HG03442 (cell line): ENCODE data around the gene TRIO.
A peak's percentile ranks its signal among the peaks of the same experiment; 100 is the strongest.

Experiments used
- ATAC-seq: cut with Tn5 transposase; IDR thresholded peaks from one replicate; pipeline ENCODE4 v1.9.1; 2021; ENCODE audit warnings: mild to moderate bottlenecking, moderate library complexity; ENCODE audit not compliant: unreplicated experiment

TRIO gene

DNA sequence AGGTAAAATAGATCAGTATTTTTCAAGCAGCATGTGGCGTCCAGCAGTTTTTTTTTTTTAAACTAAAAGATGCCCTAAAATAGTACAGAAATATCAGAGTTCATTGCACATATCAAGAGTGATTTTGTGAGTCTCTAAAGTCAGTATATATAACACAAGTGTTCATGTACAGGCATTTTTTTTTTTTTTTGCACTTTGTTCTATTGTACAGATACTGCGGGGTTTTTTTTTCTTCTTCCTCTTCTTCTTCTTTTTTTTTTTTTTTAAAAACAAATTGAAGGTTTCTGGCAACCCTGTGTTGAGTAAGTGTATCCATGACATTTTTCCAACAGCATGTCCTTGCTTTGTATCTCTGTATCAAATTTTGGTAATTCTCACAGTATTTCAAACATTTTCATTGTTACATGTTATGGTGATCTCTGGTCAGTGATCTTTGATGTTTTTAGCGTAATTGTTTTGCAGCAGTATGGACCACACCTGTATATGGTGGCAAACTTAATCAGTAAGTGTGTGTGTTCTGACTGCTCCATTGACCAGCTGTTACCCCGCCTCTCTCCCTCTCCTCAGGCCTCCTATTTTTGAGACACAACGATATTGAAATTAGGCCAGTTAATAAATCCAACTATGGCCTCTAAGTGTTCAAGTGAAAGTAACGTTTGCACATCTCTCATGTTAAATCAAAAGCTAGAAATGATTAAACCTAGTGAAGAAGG is 76.8 kb downstream of the TRIO start:
- ATAC-seq: no peak

DNA sequence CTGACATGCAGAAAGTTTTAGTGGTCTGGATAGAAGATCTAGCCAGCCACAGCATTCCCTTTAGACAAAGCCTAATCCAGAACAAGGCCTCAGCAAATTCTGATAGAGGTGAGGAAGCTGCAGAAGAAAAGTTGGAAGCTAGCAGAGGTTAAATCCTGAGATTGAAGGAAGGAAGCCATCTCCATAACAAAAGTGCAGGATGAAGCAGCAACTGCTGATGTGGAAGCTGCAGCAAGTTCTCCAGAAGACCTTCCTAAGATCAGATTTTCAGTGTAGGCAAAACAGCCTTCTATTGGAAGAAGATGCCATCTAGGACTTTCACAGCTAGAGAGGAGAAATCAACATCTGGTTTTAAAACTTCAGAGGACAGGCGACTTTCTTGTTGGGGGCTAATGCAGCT is 77.5 kb downstream of the TRIO start:
- no peak for ATAC-seq

DNA sequence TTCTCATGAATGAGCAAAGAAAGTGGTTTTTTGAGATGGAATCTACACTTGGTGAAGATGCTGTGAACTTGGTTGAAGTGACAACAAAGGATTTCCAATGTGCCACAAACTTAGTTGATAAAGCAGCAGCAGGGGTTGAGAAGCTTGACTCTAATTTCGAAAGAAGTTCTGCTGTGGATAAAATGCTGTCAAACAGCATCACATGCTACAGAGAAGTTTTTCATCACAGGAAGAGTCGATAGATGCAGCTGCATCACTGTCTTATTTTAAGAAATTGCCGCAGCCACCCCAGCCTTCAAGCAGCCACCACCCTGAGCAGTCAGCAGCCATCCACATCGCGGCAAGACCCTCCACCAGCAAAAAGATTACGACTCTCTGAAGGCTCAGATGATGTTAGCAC is 78.6 kb downstream of the TRIO start:
- ATAC-seq: no peak

DNA sequence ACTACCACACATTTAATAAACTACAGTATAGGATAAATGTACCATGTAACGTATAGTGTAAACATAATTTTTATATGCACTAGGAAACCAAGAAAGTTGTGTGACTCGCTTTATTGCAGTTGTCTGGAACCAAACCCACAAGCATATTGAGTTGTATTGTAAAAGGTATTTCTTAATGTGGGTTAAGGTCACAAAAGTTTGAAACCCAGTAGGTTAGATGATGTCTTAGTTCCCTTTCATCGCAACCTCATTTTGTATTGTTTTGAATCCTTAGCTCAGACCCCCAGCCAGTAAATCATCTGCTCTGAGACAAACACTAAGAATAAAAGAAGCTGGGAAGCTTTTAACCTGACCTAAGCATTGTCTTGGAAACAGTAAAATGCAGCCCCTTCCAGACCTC is 79.1 kb downstream of the TRIO start:
- no peak for ATAC-seq

DNA sequence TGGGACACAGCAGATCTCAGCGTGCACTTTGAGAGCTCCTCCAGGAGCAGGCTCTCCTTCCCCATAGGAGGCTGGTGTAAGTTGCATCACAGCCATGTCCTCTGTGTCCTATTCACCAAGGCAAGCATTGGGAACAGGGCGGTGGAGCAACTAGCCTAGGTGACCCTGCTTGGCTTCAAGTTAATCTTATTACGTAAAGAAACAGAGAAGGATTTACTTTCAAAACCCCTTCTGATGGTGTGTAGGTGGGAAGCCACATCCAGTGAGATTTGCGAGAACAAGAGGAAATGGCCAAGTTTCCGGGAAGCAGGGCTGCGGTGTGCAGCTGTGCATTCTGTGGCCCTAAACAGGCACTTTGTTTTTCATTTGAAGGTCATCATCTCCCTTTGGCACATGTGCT is 80.2 kb downstream of the TRIO start:
- ATAC-seq: no peak

DNA sequence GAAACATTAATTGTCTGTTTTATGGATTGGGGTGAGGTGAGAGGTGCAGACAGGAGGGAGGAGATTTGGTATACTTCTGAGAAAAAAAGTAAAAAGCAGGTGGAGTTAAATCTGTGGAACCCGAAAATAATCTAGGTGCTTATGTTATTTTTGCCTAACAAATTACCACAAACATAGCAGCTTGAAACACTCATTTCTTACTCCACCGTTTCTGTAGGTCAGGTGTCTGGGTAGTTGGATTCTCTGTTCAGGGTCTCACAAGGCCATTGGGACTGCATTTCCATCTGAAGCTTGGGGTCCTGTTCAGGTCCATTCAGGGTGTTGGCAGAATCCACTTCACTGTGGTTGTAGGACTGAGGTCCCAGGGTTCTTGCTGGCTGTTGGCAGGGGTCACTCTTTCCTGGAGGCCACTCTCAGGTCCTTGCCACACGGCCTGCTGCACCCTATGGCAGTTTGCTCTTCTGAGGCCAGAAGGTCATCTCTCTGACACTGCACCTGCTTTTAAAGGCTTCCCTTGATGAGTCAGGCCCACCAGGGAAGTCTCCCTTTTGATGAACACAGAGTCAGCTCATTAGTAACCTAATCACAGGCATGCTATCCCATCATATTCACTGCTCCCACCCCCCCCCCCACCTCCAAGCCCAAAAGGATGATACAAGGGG is 82.2 kb downstream of the TRIO start:
- ATAC-seq: peak; percentile 56

DNA sequence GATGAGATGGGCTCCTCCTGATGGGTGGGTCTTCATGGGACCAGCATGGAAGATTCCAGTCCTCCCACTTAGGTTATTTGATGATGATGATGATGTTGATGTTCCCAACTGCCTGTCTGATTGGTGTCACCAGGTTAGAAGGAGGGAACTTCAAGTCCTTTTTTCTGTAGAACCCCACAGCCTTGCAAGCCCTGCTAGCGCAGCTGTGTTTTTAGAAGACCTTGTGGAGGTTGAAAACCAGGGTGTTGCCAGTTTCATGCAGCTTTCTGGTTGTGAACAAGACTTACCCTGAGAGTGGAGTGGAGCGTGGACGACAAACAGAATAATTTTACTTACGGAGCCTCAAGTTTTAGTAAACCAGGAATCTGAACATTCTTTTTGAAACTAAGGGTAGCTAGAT is 83.0 kb downstream of the TRIO start:
- ATAC-seq: no peak

DNA sequence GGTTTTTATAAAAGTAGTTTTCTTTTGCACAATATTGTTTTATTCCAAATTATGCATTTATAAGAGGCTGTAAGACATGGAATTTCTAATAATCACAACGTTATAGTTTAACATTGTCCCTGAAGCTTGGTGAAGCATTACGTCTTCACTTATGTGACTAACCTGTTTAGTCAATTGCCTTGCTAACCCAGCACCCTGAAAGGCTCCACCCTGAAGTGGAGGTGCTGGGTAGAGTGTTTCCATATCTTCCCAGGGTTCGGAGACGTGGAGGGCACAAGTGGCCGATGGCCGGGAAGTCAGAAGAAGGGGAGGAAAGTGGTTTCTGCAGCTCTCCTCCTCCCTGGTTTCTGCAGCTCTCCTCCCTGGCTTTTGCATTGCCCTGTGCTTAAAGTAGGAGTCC is 83.4 kb downstream of the TRIO start:
- ATAC-seq: no peak

DNA sequence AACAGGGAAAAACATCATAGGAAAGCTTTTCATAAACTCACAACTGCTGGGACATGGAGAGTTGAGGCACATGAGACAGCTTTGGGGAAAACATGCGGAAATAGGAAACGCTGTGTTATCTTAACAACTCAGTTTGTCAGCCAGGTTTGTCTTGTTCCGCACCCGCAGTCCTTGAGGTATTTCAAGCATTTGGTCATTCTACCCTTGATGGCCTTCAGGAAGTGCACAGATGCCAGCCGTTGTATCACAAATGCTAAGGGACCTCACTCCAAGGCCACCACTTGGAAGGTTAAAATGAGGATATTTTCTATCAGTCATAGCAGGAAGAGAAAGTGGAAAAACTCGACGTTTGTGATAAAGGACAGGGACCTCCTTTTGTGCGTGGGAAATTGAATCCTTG is 83.8 kb downstream of the TRIO start:
- no peak for ATAC-seq

DNA sequence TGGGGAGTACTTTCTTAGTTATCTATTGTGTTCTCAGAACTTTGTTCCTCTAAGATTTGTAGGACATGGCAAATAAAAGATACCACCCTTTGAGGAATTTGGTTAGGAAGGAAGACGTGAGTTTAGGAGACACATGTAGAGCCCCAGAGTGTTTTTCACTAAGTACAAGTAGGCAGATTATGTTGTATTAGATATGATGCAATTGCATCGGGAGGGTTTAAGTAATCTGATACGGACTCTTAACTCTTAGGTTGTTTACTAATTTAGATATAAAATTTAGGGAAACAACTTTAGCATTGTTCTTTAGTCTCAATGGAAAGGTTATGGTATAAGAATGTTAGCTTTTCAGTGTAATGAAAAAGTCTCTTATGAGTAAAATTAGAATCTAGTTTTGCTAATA is 84.4 kb downstream of the TRIO start:
- ATAC-seq: no peak

DNA sequence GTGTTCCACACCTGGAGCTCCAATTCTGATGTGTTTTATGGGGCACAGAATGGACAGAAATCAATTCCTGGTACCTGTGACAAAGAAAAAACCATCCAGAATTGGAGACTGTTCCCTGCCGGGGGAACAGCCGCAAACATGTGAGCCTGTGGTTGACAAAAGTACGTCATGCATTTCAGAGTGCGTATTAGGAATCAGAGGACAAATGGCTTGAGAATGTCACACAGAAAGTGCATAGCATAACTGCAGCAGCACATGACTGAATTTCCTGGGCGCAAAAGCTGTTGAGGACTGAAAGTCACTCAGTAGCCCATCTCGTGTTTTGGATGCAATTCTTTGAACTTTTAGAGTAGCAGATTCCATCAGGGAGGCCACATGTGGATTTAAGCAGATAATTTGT is 85.1 kb downstream of the TRIO start:
- ATAC-seq: no peak

DNA sequence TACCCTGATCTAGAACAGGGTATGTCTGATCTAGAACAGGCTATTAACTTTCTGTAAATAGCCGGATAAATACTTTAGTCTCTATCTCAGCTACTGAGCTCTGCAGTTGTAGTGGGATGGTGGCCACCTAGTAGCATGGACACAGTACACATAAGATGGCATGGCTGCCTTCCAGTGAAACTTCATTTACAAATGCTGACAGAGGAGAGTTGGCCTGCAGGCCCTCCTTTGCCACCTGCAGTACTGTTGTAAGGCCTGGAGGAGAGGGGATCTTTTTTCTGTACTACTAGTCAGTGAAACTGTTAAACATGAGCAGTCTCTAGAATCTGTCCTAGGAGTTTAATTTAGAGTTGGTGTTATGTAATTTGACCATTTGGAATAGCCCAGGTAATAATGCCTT is 86.0 kb downstream of the TRIO start:
- ATAC-seq: no peak

DNA sequence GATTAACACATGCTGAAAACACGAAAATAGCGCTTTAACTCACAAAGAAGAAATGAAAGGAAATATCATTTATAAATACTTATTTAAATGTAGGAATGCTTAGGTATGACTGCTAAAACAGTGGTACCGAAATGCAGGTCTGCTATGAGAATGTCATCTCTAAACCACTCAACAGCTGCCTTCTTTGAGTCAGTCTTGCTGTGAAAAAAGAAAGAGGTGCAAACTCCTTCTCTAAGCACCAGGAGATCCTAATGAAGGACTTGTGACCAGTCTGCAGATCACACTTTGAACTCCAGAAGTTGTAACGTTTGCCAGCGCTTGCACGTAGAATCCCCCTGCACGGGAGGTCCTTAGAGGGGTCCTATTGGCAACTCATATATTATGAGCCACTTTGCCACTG is 86.6 kb downstream of the TRIO start:
- ATAC-seq: no peak

DNA sequence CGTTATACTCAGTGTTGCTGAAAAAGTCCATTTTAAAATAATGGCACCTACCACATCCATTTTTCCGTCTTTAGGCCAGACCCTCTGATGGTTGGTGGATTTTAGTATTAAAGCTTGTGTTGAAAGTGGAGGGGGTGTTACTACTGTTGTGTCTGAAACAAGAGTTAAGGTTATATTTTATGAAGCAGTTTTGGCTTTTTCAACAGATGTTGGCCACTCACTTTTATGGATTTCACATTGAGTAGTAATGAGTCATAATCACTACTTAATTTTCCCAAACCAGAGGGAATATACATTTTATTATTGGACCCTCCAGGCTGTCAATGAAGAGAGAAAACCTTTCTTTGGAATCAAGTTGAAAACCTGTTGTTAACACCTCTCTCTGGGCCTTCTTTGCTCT is 88.0 kb downstream of the TRIO start:
- ATAC-seq: no peak

DNA sequence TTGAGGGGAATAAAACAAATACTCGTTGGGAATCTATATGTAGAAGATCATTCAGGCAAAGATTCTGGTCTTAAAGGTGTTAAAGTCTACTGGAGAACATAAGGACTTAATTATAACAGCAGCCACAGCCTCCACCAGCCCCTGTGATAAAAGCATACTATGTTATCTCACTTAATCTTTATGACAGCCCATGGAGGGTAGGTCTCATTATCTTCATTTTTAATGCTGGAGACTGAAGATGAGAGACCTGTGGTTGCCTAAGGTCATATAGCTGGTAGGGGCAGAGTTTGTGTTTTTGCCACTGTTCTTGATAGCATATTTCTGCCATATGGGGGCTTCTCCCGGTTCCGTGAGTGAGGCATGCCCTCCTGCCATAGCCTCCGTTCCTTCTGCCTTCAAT is 88.7 kb downstream of the TRIO start:
- no peak for ATAC-seq

DNA sequence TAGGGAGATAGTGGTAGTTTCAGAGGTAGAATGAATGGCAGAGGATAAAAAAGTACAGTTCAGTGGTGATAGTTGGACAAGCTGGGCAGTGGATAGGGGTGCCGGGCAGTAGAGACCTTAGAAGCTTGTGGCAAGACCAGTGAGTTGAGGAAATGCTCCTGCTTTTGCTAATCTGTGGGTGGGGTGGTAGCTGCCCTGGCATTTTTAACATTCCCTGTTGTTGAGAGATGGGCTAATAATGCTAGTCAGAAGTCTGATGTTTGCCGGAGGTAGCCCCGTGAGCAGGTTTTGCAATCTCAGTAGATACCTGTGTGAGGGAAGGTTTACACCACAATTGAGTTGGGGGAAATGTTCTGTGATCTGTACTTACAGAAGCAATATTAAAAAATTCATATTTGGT is 91.1 kb downstream of the TRIO start:
- ATAC-seq: no peak

DNA sequence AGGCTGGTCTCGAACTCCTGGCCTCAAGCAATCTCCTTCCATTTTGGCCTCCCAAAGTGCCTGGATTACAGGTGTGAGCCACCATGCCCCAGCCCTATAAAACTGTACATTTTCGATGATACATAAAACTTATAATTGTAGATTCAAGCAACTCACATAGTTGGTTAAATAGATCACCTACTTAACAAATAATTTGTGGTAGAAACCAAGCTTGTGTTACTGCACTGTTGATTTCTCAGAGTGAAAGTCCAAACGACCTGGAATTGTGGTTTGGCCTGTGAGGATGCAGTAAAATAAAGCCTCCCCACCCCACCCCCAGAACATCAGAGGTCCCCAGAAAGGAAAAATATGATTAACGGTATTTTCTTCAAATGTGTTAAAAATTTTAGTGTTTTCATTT is 92.7 kb downstream of the TRIO start:
- ATAC-seq: no peak

DNA sequence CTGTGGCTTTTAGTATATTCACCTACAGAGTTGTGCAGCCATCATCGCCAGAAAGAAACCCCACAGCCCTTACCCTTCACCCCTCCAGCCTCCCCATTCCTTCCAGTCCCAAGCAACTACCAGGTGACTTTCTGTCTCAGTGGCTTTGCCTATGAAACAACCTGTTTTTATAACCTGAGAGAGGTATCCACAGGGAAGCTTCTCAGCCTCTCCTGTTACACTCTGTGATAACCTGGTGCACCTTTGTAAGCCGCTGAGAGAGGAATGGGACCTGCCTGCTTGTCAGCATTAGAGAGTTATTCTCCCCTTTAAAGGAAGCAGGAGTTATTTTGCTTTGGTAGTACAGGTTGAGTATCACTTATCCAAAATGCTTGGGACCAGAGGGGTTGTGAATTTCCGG is 93.6 kb downstream of the TRIO start:
- no peak for ATAC-seq

DNA sequence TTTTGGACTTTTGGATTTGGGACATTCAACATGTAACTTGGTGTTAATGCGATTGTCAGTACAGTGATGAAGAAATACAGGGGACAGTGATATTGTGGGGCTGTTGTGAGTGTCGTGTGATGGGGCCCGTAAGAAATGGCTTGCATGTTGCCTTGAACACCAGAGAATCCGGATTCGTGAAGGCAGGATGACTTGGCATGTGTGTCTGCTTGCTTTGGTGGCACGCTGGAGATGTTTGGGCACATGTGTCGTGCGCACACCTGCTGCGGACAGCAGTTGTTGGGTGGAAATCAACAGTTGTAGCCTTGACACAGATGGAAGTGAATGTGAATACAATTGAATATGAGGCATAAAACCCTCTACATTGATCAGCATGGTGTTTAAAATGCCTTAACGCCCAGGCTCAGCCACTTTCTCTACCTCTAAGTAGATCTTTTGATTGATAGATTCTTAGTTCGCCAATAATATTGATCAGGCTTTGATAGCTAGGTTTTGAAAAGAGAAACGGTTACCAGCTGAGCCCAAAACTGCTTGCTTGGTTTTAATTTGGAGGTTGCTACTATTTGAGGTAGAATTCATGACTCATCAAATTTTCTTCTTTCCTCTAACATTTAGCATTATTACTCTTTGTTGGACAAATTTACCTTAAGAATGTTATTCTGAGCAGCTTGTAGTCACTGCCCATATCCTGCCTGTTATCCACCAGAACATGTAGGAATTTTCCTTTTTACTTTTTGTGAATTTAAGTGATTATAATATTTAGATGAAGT is 94.4 kb downstream of the TRIO start:
- no peak for ATAC-seq

DNA sequence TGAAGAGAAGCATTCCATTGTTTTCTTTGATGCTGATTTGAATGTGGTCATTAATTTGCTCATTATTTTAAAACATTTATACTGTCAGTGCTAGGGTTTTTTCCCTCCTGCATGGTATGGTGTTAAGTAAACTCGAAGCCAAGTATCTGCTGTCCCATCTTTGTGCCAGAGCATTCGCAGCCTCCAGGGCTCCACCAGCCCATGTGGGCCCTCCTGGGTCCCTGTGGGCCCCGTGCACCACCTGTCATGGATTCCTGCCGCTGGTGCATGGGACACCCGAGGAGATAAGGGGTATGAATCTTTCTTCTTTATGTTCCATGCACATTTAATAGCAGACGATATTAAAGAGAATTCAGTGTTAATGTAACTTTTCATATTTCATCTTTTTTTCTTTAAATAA is 95.1 kb downstream of the TRIO start:
- ATAC-seq: no peak

DNA sequence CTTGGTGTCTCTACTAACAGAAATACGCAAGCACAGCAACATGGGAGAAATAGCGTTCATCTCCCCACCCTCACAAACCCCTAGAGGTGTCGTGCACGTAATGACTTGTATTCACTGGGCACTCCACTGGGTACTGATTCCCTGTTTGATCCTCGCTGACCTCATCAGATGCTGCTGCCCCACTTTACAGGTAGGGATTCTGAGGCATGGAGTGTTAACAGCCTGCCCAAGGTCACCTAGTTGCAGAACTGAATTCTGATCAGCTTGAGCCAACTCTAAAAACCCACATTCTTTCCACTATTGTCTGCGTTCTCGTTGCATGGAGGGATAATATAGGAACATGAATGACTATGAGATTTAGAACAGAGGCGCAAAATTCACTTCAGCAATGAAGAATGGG is 96.3 kb downstream of the TRIO start:
- ATAC-seq: no peak

DNA sequence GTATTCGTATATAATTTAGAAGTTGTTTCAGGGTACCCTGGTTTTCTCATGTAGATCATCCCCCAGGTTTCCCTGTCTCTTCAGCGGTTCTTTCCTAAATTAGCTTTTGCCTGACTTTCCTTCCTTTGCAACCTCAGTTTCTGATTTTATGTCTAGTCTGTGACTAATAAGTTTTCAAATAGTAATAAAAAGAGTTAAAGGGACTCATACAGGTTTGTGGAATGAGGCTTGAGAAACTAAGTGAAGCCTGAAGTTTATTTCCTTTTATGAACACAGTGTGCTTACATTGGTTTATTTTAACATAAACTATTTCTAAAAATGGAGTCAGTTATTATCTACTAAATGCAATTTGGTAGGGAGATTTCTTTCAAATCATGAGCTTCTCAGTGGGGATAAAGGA is 96.8 kb downstream of the TRIO start:
- ATAC-seq: no peak
